Measurements from ENCODE around the gene PYGO1.

The PYGO1 gene

DNA sequence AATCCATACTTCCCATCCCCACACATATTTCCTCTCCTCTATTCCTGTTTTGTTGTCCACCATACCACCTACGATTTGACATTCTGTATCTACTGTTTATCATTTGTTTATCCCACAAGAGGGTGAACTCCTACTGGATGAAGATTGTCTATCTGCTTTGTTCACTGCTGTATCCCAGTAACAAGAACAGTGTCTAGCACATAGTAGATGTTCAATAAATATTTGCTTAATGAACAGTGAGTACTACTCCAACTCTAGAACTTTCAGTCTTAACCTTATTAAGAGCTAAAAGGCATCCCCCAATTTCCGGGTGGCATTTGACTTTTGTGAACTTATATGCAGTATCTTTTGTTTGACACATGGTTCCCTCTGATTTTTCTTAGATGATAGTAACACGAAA lies 1.3 kb downstream of the PYGO1 start:
- TF ChIP-seq, protein P1, sequence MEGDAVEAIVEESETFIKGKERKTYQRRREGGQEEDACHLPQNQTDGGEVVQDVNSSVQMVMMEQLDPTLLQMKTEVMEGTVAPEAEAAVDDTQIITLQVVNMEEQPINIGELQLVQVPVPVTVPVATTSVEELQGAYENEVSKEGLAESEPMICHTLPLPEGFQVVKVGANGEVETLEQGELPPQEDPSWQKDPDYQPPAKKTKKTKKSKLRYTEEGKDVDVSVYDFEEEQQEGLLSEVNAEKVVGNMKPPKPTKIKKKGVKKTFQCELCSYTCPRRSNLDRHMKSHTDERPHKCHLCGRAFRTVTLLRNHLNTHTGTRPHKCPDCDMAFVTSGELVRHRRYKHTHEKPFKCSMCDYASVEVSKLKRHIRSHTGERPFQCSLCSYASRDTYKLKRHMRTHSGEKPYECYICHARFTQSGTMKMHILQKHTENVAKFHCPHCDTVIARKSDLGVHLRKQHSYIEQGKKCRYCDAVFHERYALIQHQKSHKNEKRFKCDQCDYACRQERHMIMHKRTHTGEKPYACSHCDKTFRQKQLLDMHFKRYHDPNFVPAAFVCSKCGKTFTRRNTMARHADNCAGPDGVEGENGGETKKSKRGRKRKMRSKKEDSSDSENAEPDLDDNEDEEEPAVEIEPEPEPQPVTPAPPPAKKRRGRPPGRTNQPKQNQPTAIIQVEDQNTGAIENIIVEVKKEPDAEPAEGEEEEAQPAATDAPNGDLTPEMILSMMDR (IDR thresholded peaks at IDR 0.05; ENCODE audit: extremely low read depth, insufficient read depth, missing control alignments), result no peak
- DNase-seq (ENCODE audit: low spot score), result no peak
- in situ Hi-C loops (cut with MboI; ENCODE audit: low pct_unique_long_range_greater_than_20kb, low sequenced_read_pairs, unreplicated experiment), result no loop called here

DNA sequence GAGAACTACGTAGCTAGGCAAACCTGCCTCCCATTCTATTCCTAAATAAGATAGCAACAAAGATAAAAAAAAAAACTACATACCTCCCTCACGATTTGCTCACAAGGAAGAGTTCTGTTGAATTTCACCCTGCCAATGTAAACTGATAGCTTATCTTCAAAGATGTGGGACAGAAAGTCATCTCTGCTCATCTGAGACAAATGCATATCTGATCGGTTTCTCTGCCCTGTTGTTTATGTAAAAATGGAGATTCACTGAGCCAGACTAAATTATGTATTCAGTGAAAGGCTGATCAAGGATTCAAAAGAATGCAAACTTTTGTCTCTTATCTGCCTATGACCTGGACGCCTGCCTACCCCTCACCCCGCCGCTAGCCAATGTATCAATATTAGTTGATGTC lies 11.2 kb downstream of the PYGO1 start:
- TF ChIP-seq, protein P1 (IDR thresholded peaks at IDR 0.05; ENCODE audit: extremely low read depth, insufficient read depth, missing control alignments), result no peak
- DNase-seq (ENCODE audit: low spot score), result no peak
- in situ Hi-C loops (cut with MboI; ENCODE audit: low pct_unique_long_range_greater_than_20kb, low sequenced_read_pairs, unreplicated experiment), result no loop called here

DNA sequence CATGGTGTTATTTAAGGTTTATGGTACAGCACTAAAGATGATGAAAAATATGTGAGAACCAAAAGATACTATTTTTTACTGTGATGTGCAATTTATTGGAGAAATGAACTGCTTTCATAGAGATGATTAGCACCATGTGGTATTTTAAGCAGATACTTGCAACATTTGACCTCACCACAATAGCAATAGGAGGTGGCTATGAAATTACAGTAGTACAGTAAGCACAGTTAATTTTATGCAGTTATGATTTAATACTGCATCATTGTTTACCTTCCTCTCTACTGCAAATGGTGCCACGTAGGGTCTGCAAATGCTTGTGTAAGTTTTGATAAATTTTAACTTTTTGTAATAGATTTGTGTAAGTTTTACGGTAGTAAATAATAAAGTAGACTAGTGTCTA lies 14.0 kb downstream of the PYGO1 start:
- DNase-seq (ENCODE audit: low spot score), result no peak
- TF ChIP-seq, protein P1 (IDR thresholded peaks at IDR 0.05; ENCODE audit: extremely low read depth, insufficient read depth, missing control alignments), result no peak
- in situ Hi-C loops (cut with MboI; ENCODE audit: low pct_unique_long_range_greater_than_20kb, low sequenced_read_pairs, unreplicated experiment), result no loop called here

DNA sequence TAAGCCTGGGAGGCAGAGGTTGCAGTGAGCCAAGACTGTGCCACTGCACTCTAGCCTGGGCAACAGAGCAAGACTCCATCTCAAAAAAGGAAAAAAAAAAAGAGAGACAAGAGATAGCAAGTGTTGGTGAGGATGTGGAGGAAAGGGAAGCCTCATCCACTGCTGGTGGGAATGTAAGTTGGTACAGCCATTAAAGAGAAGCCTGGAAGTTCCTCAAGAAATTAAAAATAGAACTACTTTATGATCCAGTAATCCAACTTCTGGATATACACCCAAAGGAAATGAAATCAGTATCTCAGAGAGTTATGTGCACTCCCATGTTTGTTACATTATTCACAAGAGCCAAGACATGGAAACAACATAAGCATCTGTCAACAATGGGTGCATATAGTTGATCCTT lies 14.9 kb downstream of the PYGO1 start:
- TF ChIP-seq, protein P1 (IDR thresholded peaks at IDR 0.05; ENCODE audit: extremely low read depth, insufficient read depth, missing control alignments), result no peak
- in situ Hi-C loops (cut with MboI; ENCODE audit: low pct_unique_long_range_greater_than_20kb, low sequenced_read_pairs, unreplicated experiment), result no loop called here

DNA sequence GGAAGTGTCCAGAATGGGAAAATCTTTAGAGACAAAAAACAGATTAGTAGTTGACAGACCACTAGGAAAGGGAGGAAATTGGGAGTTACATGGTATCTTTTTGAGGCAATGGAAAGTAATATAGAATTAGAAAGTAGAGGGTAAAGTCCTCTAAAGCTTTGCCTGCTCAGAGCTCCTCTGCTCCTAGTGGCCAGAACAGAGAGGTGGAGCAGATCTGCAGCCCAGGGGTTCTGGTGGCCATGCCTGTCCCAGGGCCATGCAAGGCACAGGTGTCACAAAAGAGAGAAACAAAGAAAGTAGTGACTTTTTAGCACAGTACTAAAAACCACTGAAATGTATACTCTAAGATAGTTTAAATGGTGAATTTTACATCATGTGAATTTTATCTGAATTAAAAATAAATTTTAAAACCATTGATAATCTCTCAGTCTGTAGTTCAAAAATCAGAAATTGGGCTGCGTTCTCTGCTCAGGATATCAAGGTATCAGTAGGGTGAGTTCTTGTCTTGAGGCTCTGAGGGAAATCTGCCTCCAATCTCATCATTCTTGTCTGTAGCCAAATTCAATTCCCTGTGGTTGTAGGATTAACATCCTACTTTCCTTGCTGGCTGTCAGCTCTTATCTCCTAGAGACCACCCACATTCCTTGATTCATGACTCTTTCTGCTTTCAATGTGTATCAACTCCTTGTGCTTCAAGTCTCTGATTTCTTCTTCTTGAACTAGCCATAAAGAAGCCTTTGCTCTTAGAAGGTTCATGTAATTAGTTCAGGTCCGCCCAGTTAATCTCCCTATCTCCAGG lies 23.6 kb downstream of the PYGO1 start:
- in situ Hi-C loops (cut with MboI; ENCODE audit: low pct_unique_long_range_greater_than_20kb, low sequenced_read_pairs, unreplicated experiment), result no loop called here
- TF ChIP-seq, protein P1 (IDR thresholded peaks at IDR 0.05; ENCODE audit: extremely low read depth, insufficient read depth, missing control alignments), result no peak
- no peak for DNase-seq (ENCODE audit: low spot score)

More for the DNA sequence above, 14.9 kb downstream of the PYGO1 start:
- DNase-seq (ENCODE audit: low spot score), result no peak

DNA sequence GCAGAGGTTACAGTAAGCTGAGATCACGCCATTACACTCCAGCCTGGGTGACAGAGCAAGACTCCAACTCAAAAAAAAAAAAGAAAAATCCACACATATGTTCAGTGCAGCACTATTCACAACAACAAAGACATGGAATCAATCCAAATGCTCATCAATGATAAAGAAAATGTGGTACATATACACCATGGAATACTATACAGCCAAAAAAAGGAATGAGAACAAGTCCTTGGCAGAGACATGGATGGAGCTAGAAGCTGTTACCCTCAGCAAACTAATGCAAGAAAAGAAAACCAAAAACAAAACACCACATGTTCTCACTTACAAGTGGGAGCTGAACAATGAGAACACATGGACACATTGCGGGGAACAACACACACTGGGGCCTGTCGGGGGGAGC lies 25.5 kb downstream of the PYGO1 start:
- no peak for DNase-seq (ENCODE audit: low spot score)
- in situ Hi-C loops (cut with MboI; ENCODE audit: low pct_unique_long_range_greater_than_20kb, low sequenced_read_pairs, unreplicated experiment), result no loop called here
- TF ChIP-seq, protein P1 (IDR thresholded peaks at IDR 0.05; ENCODE audit: extremely low read depth, insufficient read depth, missing control alignments), result no peak

Data from GM13977 (cell line).